HG03108 (cell line): ENCODE results near the gene SUMO3.
A peak's percentile ranks its signal among the peaks of the same experiment; 100 is the strongest.
"Not testable (repeated sequence)": the region's sequence is repeated elsewhere in the genome, so short reads cannot be mapped to it uniquely, and the experiment has no call there.

Experiments used
- ATAC-seq: cut with Tn5 transposase; IDR thresholded peaks from one replicate; pipeline ENCODE4 v1.9.1; 2021; ENCODE audit warnings: moderate library complexity; ENCODE audit not compliant: unreplicated experiment

SUMO3 gene

GRCh38 chr21:44847261-44848056 lies 29.6 kb upstream of the SUMO3 start:
- ATAC-seq, result no peak

- no peak for ATAC-seq
Measured at GRCh38 chr21:44846485-44847260, 28.8 kb upstream of the SUMO3 start.

GRCh38 chr21:44846224-44846484 lies 28.3 kb upstream of the SUMO3 start:
- ATAC-seq, result no peak

- peak; percentile 60 for ATAC-seq
Measured at GRCh38 chr21:44845418-44846223, 27.8 kb upstream of the SUMO3 start.

GRCh38 chr21:44844256-44844655 lies 26.4 kb upstream of the SUMO3 start:
- ATAC-seq, result no peak

GRCh38 chr21:44842721-44843445 lies 25.0 kb upstream of the SUMO3 start:
- ATAC-seq, result no peak

GRCh38 chr21:44842087-44842486 lies 24.2 kb upstream of the SUMO3 start:
- ATAC-seq, result no peak

GRCh38 chr21:44840771-44841170 lies 22.9 kb upstream of the SUMO3 start:
- ATAC-seq, result no peak

- ATAC-seq, result no peak
Measured at GRCh38 chr21:44838951-44839350, 21.1 kb upstream of the SUMO3 start.

- ATAC-seq, result no peak
Measured at GRCh38 chr21:44838039-44838895, 20.4 kb upstream of the SUMO3 start.

- no peak for ATAC-seq
Measured at GRCh38 chr21:44837537-44837936, 19.7 kb upstream of the SUMO3 start.

- ATAC-seq, result no peak
Measured at GRCh38 chr21:44836666-44837471, 19.0 kb upstream of the SUMO3 start.

GRCh38 chr21:44836349-44836665 lies 18.4 kb upstream of the SUMO3 start:
- ATAC-seq, result no peak

GRCh38 chr21:44835647-44835973 lies 17.7 kb upstream of the SUMO3 start:
- no peak for ATAC-seq

GRCh38 chr21:44834951-44835646 lies 17.2 kb upstream of the SUMO3 start:
- no peak for ATAC-seq

- ATAC-seq, result no peak
Measured at GRCh38 chr21:44834231-44834950, 16.5 kb upstream of the SUMO3 start.

- ATAC-seq, result no peak
Measured at GRCh38 chr21:44833663-44834062, 15.8 kb upstream of the SUMO3 start.

GRCh38 chr21:44832516-44833255 lies 14.8 kb upstream of the SUMO3 start:
- not testable (repeated sequence) for ATAC-seq
